ENCODE results near the gene CTRL.

DNA sequence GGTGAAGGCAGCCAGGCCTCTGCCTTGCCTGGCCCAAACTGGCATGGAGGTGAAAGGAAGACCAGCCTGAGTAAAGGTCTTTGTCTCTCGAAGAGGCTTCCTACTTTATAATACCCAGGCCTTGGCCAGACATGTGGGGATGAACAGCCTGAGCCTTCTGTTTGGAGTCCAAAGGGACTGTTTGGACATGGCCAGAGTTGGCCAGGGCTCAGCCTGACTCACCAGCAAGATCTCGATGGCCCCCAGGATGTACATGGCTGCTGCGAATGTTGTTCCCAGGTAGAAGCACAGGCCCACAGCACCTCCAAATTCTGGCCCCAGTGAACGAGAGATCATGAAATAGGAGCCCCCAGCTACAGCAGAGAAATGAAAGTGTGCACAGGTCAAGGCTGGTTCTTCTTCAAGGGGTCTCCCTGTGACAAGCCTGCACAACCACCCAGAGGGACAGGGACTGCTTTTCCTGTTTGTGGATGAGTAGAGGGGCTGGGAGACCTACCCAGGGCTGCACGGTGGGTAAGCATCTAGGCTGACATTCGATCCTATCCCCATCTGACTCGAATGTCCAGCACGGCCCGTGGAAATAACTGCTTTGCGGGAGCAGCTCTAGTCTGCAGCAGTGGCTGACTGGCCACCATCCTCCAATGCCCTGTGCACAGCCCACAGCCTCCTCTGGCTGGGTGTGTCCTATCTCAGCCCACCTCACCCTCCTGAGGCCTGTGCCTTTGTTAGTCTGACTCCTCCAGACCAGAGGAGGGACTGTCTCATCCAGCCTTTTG, 22.9 kb upstream of the CTRL start:
- no peak for TF ChIP-seq SIN3A (IDR thresholded peaks at IDR 0.05; ENCODE audit: borderline replicate concordance, low read depth, low read length)
- TF ChIP-seq POLR2AphosphoS5 (IDR thresholded peaks at IDR 0.05; ENCODE audit: low read depth, low read length): no peak
- no peak for TF ChIP-seq CTCF (IDR thresholded peaks at IDR 0.05)
- no peak for TF ChIP-seq RFX5 (IDR thresholded peaks at IDR 0.05; ENCODE audit: low read length)
- no peak for TF ChIP-seq GABPA (IDR thresholded peaks at IDR 0.05; ENCODE audit: low read depth)
- TF ChIP-seq, protein P1, sequence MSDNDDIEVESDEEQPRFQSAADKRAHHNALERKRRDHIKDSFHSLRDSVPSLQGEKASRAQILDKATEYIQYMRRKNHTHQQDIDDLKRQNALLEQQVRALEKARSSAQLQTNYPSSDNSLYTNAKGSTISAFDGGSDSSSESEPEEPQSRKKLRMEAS (IDR thresholded peaks at IDR 0.05; ENCODE audit: low read depth): no peak
- TF ChIP-seq CHD2 (IDR thresholded peaks at IDR 0.05; ENCODE audit: low read length, partially characterized antibody): no peak
- no peak for TF ChIP-seq EZH2phosphoT487 (IDR thresholded peaks at IDR 0.05; ENCODE audit: borderline replicate concordance, low read depth)
- no peak for TF ChIP-seq NRF1 (IDR thresholded peaks at IDR 0.05; ENCODE audit: low read depth, low read length)
- TF ChIP-seq JUND (IDR thresholded peaks at IDR 0.05): no peak
- TF ChIP-seq ELF1 (IDR thresholded peaks at IDR 0.05): no peak
- TF ChIP-seq EP300 (IDR thresholded peaks at IDR 0.05; ENCODE audit: borderline replicate concordance in 1 of 2, low read depth in 1 of 2, low read length in 1 of 2): no peak
- TF ChIP-seq MEF2A (IDR thresholded peaks at IDR 0.05; ENCODE audit: borderline replicate concordance, low read depth): no peak
- TF ChIP-seq FOXM1 (IDR thresholded peaks at IDR 0.05; ENCODE audit: low read depth): no peak

All from SK-N-SH (cell line).